ENCODE results near the gene CHCHD3. TPM values are rescaled to one million over a fixed set of nuclear protein-coding genes. Genes with fewer than 3 reads are reported as not detected.

Gene CHCHD3
- total and polyA plus RNA-seq, 9 of the 15 experiments (the other 6 are each of a cell fraction or from before 2014, with no cell fraction given): 66.2 to 279 (median 204) TPM

DNA sequence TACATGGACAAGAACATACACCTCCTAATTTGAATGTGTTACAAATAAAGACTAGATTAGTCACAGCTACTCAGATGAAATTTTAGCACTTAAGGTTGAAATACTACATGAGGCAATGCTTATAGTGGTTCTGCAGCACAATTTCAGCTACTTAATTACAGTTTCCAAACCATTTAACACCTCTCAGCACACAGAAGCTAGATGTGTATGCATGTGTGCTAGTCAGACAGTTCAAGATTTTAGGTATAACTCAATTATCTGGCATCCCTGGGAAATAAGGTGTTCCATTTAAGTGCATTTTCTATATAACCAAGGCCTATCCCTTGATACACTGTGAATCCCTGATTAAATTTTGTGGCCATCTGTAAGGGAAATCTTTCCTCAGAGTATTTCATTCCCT lies 141.8 kb downstream of the CHCHD3 start (continued):
- TF ChIP-seq, protein P1, sequence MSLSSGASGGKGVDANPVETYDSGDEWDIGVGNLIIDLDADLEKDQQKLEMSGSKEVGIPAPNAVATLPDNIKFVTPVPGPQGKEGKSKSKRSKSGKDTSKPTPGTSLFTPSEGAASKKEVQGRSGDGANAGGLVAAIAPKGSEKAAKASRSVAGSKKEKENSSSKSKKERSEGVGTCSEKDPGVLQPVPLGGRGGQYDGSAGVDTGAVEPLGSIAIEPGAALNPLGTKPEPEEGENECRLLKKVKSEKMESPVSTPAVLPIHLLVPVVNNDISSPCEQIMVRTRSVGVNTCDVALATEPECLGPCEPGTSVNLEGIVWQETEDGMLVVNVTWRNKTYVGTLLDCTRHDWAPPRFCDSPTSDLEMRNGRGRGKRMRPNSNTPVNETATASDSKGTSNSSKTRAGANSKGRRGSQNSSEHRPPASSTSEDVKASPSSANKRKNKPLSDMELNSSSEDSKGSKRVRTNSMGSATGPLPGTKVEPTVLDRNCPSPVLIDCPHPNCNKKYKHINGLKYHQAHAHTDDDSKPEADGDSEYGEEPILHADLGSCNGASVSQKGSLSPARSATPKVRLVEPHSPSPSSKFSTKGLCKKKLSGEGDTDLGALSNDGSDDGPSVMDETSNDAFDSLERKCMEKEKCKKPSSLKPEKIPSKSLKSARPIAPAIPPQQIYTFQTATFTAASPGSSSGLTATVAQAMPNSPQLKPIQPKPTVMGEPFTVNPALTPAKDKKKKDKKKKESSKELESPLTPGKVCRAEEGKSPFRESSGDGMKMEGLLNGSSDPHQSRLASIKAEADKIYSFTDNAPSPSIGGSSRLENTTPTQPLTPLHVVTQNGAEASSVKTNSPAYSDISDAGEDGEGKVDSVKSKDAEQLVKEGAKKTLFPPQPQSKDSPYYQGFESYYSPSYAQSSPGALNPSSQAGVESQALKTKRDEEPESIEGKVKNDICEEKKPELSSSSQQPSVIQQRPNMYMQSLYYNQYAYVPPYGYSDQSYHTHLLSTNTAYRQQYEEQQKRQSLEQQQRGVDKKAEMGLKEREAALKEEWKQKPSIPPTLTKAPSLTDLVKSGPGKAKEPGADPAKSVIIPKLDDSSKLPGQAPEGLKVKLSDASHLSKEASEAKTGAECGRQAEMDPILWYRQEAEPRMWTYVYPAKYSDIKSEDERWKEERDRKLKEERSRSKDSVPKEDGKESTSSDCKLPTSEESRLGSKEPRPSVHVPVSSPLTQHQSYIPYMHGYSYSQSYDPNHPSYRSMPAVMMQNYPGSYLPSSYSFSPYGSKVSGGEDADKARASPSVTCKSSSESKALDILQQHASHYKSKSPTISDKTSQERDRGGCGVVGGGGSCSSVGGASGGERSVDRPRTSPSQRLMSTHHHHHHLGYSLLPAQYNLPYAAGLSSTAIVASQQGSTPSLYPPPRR (CRISPR knock-in tag; IDR thresholded peaks at IDR 0.05; ENCODE audit: borderline replicate concordance): no peak
- TF ChIP-seq TARDBP (IDR thresholded peaks at IDR 0.05) (no peak), CBFB (CRISPR knock-in tag; IDR thresholded peaks at IDR 0.05) (no peak), ZNF324 (CRISPR knock-in tag; IDR thresholded peaks at IDR 0.05) (no peak)

DNA sequence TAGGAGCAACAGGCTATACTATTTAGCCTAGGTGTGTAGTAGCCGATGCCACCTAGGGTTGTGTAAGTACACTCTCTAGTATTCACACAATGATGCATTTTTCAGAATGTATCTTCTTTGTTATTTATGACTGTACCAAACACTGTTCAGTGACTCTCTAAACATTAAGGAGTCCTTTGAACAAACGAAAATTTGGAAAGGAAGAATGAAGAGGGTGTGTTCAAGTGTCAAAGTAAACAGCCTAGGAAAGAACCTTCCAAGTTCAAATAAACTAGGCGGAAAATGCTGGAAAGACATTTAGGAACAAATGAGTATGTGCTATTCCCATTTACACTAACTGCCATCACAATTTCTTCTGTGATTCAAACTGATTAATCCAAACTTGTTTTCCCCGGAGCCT lies 142.4 kb downstream of the CHCHD3 start:
- H4K20me1 ChIP-seq (replicated peaks; ENCODE audit: control insufficient read depth, insufficient read depth, low read length): no peaks in the 10 kb centered on the region
- CTCF ChIA-PET (ENCODE audit: low intra/inter-chr PET ratio): no interaction called here
- no peak overlapping the region for H2AFZ ChIP-seq (ENCODE audit: low read depth, low read length)
- POLR2A ChIA-PET: interaction anchor here (0.9 kb wide), 1 partner anchor 10 kb away, joined by 4 read pairs; no protein-coding TSS in a partner anchor
- ATAC-seq (no peak), FAIRE-seq (no peak), DNase-seq (ENCODE audit: extremely low read depth in 1 of 4, low spot score in 3 of 4) (no peak)
- no TSS peak for BruUV-seq (replicated peaks)
- in situ Hi-C loops (cut with MboI) (no loop called here), intact Hi-C loops (cut with micrococcal nuclease) (loop anchor here (10.0 kb wide), 2 partner anchors 265 to 495 kb away; no protein-coding TSS in a partner anchor)
- no peak overlapping the region for H3K4me2 ChIP-seq (ENCODE audit: insufficient read depth, low read length)
- no peak overlapping the region for H3K9ac ChIP-seq (ENCODE audit: insufficient read depth in 1 of 2, low read depth in 2 of 2, low read length in 2 of 2)
- H3K9me1 ChIP-seq (ENCODE audit: control insufficient read depth, insufficient read depth, low read length): peaks cover 4% of the 10 kb centered on the region
- H3K4me3 ChIP-seq: no peak overlapping the region
- peaks cover 7% of the 10 kb centered on the region; the same call in 1 of the 3 replicates for H3K36me3 ChIP-seq (ENCODE audit: control insufficient read depth, insufficient read depth, low read length)
- WGBS (ENCODE audit: insufficient coverage, low coverage, missing lambda C conversion rate): 78% methylated on average over 4 of the region's 4 CpGs
- TF ChIP-seq FOXA3 (CRISPR knock-in tag; conservative IDR thresholded peaks at IDR 0.05 in 1 of 2, IDR thresholded peaks at IDR 0.05 in 1 of 2) (no peak), ZNF586 (CRISPR knock-in tag; conservative IDR thresholded peaks at IDR 0.05) (no peak), SRSF1 (IDR thresholded peaks at IDR 0.05; ENCODE audit: low read depth, low read length) (no peak), CHCHD3 (CRISPR knock-in tag; IDR thresholded peaks at IDR 0.05) (no peak), POLR2H (tag; IDR thresholded peaks at IDR 0.05; ENCODE audit: low read depth) (no peak)
- no peak overlapping the region for H3K27ac ChIP-seq (ENCODE audit: extremely low read depth, low read depth, low read length)
- H3K79me2 ChIP-seq (ENCODE audit: control insufficient read depth, insufficient read depth, low read length): peaks cover 8% of the 10 kb centered on the region; the same call in 1 of the 3 replicates
- no peaks in the 10 kb centered on the region for H3K27me3 ChIP-seq (ENCODE audit: control insufficient read depth in 2 of 2, insufficient read depth in 2 of 2, low read length in 2 of 2)
- H3K4me1 ChIP-seq (replicated peaks in 1 of 2; ENCODE audit: control insufficient read depth in 2 of 2, insufficient read depth in 2 of 2, low read length in 2 of 2): no peaks in the 10 kb centered on the region
- no peaks in the 10 kb centered on the region for H3K9me3 ChIP-seq (replicated peaks; ENCODE audit: control insufficient read depth, insufficient read depth, low read depth, low read length)

All from K562 (cell line).